NOMO-1 treated with dmso at 0.1 percent for 144 hours (cell line): ENCODE data around the gene CD33.

Source experiments
- DNase-seq: peaks from one replicate; lab custom pipeline; 2025; ENCODE audit not compliant: unreplicated experiment; lab: John Stamatoyannopoulos, UW

CD33 gene

DNA sequence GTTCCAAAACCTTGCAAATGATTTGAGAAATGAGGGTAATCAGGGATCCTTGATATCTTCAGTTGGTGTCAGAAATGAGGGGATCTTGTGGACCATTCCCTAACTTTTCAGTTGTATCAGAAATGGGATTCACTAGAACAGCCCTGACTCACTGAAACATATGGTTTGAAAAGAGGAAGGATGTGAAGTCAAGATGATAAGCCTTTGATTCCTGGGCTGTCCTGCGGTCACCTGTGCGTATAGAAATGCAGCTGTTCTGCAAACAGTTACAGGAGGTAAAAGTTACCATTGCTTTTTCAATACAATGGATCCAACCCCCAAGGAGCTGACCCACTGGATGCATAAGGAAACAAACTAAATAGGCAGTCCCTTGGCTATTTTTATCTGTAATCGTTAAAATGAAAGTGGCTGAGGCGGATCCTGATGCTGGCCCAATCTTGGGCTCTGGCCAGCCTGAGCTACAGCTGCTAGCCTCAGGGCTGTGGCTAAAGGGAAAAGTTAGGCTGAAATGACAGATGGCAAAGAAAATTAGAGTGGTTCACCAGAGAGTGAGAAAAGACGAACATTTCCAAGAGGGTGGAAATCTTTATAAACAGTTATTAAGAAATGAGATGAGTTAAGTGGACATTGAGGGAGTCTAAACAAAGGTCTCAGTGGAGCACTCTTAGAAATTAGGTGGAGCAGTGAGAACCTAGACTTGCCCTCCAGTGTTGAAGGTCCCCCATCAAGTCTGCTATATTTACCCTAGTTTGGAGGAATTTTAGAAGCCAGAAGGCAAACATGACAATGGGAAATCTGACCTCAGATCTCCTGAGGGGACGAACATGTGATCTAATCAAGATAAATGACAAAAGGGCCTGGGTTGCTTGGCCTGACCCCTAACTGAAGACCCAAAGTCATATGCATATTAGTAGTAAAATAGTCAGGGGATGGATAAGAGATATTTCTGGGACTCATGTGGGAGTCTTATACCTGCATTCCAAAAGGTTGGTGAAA lies 33.6 kb downstream of the CD33 start:
- no peak for DNase-seq

DNA sequence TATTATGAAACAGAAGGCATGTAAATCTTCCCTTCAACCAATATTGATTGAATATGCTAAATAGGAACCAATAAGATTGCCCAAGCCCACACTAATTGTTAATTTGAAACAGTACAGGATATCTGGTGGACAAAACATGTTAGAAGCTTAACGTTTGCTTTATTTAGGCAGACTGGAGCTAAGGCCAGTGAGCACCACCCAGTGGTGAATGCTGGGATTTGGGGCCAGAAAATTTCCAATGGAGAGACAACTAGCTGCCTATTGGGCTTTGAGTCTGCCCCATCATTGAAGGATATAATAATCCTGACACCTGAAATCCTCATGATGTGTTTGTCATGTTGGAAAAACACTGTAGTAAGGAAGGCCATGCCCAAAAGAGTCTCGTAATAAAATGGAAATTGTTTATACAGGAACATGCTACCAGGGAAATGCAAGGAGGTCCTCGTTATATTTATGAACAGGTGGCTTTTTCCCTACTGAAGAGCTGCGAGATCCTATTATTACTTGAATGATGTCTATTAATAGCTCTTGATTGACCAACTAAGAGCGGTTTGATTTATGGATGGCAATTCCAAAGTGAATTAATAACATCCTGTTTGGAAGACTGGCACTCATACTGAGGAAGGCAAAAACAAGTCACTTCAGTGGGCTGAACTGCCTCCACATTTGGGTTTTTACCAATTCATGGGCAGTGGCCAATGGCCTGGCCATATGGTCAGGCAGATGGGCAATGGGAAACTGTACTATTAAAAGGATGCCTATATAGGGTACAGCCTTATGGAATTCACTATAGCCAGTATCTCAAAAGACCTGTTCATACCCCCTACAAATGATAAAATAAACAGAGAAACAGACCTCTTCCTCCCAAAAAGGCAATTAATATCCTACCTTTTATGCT lies 34.7 kb downstream of the CD33 start:
- DNase-seq: peak; percentile 50

DNA sequence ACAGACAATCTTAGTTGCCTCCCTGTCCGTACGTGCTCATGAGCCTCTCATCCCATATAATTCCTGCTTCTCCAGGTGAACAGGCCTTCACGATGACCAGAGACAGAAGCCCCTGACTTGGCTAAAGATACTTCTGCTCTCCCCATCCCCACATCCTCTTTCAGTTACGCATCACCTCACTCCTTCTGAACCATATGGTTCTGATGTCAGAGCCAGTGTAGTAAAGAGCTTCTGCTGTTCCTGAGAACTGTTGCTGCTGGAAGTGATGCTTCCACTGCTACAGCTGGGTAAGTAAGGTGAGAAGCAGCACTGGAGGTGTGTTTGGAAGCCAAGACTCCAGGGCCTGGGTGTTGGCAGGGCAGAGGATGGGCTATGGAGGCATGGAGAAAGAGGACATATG lies 38.9 kb downstream of the CD33 start:
- no peak for DNase-seq

DNA sequence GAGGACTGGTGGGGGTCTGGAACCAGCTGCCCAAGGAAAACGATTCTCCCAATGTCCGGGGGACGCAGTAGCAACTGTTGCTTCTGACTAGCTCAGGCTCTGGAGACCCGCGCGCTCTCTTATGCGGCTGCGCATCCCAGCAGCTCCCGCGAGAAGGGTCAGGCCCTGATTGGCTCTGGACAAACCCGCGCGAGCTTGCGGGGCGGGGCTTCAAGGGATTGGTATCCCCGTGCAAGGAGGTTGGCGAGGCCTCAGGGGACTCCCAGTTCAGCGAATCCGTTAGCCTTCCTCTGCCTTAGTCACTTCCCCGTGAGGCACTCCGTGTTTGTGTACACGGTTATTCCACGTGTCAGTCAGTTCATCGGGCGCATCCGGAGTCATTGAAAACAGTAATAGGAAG lies 46.2 kb downstream of the CD33 start:
- no peak for DNase-seq

DNA sequence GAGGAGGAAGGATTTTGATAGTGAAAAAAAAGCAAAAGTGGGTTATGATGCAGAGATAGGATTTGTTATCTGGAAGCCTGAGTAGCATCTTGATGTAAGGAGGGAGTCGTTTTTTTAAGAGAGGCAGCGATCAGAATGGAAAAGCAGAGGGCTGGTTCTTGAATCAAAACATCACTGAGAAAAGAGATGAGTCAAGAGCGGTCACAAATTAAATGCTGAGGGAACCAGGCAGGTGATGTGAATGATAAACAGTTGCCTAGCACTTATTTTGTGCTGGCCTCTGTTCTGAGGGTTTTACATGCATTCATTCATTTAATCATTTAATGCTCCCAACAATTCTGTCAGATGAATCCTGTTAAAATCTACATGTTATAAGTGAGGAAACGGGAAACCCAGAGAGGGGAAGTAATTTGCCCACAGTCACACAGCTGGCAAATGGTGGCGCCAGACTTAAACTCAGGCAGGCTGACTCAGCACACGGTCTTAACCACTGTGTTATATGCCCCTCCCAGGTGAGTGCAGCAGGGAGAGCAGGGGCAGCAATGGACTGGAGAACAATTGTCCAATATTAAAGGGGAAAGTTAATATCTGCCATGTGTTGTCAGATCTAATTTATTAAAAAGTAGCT lies 47.4 kb downstream of the CD33 start:
- DNase-seq: no peak

DNA sequence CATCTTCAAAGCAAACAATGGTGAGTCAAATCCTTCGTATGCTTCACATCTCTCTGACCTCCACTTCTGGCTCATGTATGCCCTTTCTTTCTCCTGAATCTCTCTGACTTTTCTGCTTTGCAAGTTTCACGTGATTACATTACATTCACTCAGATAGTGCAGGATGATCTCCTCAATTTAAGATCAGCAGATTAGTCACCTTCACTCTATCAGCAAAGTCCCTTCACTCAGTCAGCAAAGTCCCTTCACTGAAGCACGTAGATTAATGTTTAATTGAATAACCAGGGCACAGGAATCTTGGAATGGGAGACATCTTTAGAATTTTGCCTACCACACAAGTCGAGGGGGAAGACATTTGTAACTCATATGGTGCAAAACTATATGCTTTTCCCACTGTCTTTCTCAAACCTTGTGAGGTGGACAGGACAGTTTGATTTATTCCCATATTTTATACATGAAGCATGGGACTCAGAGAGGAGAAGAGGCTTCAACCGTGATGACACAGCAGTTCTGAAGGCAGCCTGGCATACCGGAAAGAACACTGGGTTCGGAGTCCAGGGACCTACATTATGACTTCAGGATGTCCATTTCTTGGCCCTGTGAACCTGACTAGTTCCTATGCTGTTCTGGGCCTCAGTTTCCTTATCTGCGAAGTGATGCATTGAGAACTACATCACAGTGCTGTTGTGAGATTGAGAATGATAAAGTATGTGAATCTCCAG lies 49.3 kb downstream of the CD33 start:
- DNase-seq: no peak

DNA sequence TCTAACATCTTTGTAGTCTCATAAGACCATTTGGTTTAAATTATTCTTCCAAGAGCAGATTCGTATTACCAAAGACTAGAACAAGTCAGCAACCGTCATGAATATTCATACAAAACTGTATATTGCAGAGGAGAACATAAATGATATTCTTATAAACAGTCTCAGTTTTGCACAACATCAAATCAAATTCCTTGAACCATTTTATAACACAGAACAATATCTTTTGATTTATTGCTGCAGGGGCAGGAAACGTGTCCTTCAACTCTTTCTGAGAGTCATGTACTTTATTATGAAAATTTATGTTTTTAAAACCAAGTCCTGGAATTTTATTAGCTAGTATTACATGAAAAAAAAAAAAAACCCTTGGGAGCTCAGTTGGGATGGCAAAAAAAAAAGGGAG lies 52.2 kb downstream of the CD33 start:
- no peak for DNase-seq

DNA sequence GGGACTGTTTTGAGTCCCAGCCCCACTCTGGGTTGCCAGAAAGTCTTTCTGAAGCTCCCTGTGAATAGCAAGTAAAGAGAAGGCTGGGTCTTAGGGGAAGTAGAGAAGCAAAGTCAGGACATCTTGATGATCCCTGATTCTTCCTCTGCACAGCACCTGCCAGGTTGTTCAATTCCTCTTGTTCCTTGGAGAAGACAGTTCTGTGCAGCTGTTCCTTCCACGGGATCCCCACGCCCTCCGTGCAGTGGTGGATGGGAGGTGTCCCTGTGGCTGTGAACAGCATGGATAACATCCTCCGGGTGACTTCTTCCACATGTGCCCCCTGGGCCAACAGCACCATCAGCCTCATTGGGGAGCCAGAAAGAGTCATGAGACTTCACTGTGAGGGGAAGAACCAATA lies 57.5 kb downstream of the CD33 start:
- DNase-seq: no peak

DNA sequence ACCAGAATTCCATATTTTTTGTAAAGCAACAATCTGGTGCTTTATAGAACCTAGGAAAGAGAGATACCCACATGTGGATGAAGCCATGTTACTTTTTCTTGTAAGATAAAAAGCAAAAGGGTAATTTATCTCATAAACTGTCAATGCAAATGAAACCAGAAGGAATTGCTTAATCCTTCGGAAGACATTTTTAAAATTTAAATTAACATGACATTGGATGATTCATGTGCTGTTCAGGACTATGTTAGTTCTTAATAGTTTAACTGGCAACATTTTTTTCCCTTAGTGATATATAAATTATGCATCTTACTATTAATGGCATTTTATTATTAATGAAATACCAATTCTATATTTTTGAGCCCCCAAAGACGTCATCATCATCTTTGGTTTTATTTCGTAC lies 60.8 kb downstream of the CD33 start:
- no peak for DNase-seq
